Urinary bladder (tissue), 4 donors: Measurements from ENCODE around the gene KIR2DL3. TPM values are rescaled to one million over a fixed set of nuclear protein-coding genes. Genes with fewer than 3 reads are reported as not detected.
"Not testable (repeated sequence)": the region's sequence is repeated elsewhere in the genome, so short reads cannot be mapped to it uniquely, and the experiment has no call there.

Experiments used
- DNase-seq: peaks from one replicate; pipeline ENCODE4 v3.0.0-alpha.2; 2015; ENCODE audit errors: extremely low spot score
- H3K27ac ChIP-seq: one replicate; pipeline ENCODE4 v1.5.1; 2013; ENCODE audit warnings: low read depth, mild to moderate bottlenecking, moderate library complexity
- H3K36me3 ChIP-seq: one replicate; pipeline ENCODE4 v1.6.1; 2013; ENCODE audit warnings: mild to moderate bottlenecking, moderate library complexity; ENCODE audit not compliant: insufficient read depth
- H3K4me1 ChIP-seq: one replicate; pipeline ENCODE4 v1.6.1; 2013; ENCODE audit warnings: mild to moderate bottlenecking, moderate library complexity; ENCODE audit not compliant: insufficient read depth
- H3K4me3 ChIP-seq: one replicate; pipeline ENCODE4 v1.5.1; 2013; ENCODE audit warnings: low read depth, low read length
- WGBS: extraction: QIAGEN DNeasy Blood & Tissue Kit; methylation state at CpG from one replicate; pipeline ENCODE4 v1.1.7; 2013; 5-methylcytosine and 5-hydroxymethylcytosine counted together
- polyA plus RNA-seq: library from polyadenylated mRNA; stranded (reverse); fragments of 200-250 nt; gene quantifications from one replicate; pipeline ENCODE4 v1.2.3, GENCODE V29; 2013
- total RNA-seq: library from RNA; depleted of rRNA; stranded (reverse); fragments of >200 nt; gene quantifications from one replicate; pipeline ENCODE4 v1.2.3, GENCODE V29; 2014
- donor health status: healthy with polysubstance abuse.
- donor health status: healthy.

Gene KIR2DL3
- total and polyA plus RNA-seq, 2 donors = not detected

DNA sequence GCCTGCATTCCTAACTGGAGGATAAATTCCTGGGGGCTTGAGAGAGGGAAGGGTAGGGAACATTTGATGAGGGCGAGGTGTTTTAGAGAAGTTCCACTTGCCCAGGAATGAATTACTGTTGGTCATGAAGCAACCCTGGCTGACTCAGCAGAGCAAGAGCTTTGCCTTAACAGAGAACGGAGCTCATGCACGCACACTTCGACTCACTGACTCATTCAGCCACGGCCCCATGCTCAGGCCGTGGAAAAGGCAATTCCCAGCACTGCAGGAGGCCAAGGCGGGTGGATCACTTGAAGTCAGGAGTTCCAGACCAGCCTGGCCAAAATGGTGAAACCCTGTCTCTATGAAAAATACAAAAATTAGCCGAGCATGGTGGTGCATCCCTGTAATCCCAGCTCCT, 25.9 kb downstream of the KIR2DL3 start:
- 74% methylated on average over 8 of the region's 8 CpGs for WGBS
- not testable (repeated sequence) for H3K36me3 ChIP-seq, H3K4me1 ChIP-seq, H3K4me3 ChIP-seq, DNase-seq, H3K27ac ChIP-seq

- not testable (repeated sequence) for DNase-seq, H3K36me3 ChIP-seq, H3K27ac ChIP-seq, H3K4me3 ChIP-seq, H3K4me1 ChIP-seq
- 71% methylated on average over 4 of the region's 4 CpGs for WGBS
These were observed 28.2 kb downstream of the KIR2DL3 start for GRCh38 chr19:54766464-54766863.

GRCh38 chr19:54769646-54770045, 31.3 kb downstream of the KIR2DL3 start, which contains the start of gene KIR2DL1:
KIR2DL1 (plus strand) TSS chr19:54769793; CDS start chr19:54769851, 58 bp downstream.
- not testable (repeated sequence) for H3K4me3 ChIP-seq, H3K27ac ChIP-seq, H3K36me3 ChIP-seq, H3K4me1 ChIP-seq, DNase-seq
- WGBS = 92% methylated on average over 15 of the region's 15 CpGs

DNA sequence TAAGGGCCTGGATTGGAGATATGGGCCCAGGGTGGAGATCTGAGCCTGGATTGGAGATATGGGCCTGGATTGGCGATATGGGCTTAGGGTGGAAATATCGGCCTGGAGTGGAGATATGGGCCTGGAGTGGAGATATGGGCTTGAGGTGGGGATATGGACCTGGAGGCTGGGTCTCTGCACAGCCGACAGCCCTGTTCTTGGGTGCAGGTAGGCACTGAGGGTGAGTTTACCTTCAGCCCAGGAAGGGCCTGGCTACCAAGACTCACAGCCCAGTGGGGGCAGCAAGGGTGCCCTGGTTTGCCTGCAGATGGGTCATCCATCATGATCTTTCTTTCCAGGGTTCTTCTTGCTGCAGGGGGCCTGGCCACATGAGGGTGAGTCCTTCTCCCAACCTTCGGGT, 32.2 kb downstream of the KIR2DL3 start:
- WGBS = 78% methylated on average over 4 of the region's 4 CpGs
- H3K36me3 ChIP-seq, H3K27ac ChIP-seq, DNase-seq, H3K4me1 ChIP-seq, H3K4me3 ChIP-seq: not testable (repeated sequence)

DNA sequence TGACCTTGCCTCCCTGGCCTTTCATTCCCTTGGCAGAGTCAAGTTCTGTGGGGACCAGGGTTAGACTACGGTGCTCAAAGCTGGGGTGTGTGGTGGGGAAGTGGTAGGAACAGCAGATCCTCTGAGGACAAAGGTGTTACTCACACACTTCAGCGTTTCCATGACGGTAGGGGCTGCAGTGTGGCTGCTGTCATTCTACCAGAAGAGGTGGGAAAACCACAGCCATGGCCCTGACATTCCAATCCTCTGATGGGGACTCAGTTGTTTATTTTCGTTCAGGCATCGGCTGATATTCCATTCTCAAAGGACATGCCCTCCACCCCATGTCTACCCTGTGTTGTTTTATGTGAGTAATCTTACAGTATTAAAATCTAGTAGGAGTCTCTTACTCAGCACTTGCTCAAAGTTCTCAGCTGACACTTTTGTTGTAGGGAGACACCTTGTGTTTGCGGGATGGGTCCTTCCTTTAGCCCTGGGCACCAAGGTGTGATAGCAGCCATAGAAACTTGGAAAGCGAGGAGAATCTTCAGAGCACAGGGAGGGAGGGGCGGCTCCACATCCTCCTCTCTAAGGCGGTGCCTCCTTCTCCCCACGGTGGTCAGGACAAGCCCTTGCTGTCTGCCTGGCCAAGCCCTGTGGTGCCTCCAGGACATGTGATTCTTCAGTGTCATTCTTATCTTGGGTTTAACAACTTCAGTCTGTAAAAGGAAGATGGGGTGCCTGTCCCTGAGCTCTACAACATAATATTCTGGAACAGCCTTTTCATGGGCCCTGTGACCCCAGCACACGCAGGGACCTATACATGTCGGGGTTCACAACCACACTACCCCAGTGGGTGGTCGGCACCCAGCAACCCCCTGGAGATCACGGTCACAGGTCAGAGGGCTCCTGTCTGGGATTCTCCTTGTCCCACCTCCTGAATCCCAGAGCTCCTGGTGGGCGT, 33.0 kb downstream of the KIR2DL3 start:
- 60% methylated on average over 13 of the region's 15 CpGs for WGBS
- not testable (repeated sequence) for H3K4me3 ChIP-seq, H3K27ac ChIP-seq, DNase-seq, H3K36me3 ChIP-seq, H3K4me1 ChIP-seq

DNA sequence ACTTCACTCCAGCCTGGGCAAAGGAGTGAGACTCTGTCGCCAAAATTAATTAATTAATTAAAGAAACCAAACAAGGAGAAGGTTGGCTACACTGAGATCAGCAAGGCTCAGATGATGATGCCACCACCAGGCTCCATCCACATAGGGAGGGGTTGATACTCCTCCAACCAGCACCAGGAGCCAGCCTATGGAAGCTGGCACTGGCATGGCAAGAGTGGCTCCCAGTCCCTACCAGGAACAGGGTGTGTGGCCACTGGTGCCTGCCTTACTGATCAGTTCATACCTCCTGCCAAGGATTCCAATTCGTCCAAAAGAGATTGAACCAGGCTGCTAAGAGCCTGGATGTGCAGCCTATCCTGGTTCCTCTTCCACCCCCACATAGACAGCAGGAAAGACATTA, 34.4 kb downstream of the KIR2DL3 start:
- H3K36me3 ChIP-seq, DNase-seq, H3K27ac ChIP-seq, H3K4me3 ChIP-seq, H3K4me1 ChIP-seq: not testable (repeated sequence)
- WGBS = 44% methylated on average over 2 of the region's 2 CpGs

DNA sequence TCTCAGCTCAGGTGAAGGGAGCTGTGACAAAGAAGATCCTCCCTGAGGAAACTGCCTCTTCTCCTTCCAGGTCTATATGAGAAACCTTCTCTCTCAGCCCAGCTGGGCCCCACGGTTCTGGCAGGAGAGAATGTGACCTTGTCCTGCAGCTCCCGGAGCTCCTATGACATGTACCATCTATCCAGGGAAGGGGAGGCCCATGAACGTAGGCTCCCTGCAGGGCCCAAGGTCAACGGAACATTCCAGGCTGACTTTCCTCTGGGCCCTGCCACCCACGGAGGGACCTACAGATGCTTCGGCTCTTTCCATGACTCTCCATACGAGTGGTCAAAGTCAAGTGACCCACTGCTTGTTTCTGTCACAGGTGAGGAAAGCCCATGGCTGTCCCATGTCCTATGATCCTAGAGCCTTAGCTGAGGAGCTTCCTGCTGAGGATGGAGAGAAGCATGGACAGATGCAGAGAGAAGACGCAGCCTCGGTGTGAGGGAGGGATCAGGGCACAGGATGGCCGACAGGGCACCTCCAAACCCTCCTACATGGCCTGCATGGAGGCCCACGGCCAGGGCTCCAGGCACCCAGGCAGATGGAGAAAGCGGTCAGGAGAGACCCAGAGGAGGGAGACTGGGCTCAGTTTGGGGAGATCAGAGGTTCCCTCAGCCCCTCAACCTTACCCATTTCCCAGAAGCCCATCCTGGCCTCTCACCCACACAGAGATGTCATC, 36.9 kb downstream of the KIR2DL3 start:
- H3K4me3 ChIP-seq, H3K4me1 ChIP-seq, DNase-seq, H3K36me3 ChIP-seq, H3K27ac ChIP-seq: not testable (repeated sequence)
- 74% methylated on average over 12 of the region's 12 CpGs for WGBS

DNA sequence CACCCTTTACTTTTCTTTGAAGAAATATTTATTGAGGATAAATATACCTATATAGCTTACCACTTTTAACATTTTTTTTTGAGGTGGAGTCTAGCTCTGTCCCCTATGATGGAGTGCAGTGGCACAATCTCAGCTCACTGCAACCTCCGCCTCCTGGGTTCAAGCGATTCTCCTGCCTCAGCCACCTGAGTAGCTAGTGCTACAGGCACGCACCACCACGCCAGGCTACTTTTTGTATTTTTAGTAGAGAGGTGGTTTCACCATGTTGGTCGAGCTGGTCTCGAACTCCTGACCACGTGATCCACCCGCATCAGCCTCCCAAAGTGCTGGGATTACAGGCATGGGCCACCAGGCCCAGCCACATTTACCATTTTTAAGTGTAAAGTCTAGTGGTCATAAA, 37.5 kb downstream of the KIR2DL3 start:
- 65% methylated on average over 8 of the region's 8 CpGs for WGBS
- H3K27ac ChIP-seq, H3K36me3 ChIP-seq, H3K4me1 ChIP-seq, H3K4me3 ChIP-seq, DNase-seq: not testable (repeated sequence)

- 57% methylated on average over 4 of the region's 4 CpGs for WGBS
- H3K36me3 ChIP-seq, H3K27ac ChIP-seq, H3K4me3 ChIP-seq, DNase-seq, H3K4me1 ChIP-seq: not testable (repeated sequence)
These were observed 39.5 kb downstream of the KIR2DL3 start for GRCh38 chr19:54777851-54778250.

DNA sequence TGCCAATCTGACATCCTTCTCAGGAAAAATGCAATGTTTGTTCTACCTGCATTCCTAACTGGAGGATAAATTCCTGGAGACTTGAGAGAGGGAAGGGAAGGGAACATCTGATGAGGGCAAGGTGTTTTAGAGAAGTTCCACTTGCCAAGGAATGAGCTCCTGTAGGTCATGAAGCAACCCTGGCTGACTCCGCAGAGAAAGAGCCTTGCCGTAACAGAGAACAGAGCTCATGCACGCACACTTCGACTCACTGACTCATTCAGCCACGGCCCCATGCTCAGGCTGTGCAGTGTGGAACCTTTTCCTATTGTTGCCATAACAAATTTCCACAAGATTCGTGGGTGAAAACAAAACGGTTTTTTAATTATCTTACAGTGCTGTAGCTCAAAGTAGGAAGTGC, 40.6 kb downstream of the KIR2DL3 start:
- 65% methylated on average over 7 of the region's 7 CpGs for WGBS
- H3K4me3 ChIP-seq = not testable (repeated sequence)

DNA sequence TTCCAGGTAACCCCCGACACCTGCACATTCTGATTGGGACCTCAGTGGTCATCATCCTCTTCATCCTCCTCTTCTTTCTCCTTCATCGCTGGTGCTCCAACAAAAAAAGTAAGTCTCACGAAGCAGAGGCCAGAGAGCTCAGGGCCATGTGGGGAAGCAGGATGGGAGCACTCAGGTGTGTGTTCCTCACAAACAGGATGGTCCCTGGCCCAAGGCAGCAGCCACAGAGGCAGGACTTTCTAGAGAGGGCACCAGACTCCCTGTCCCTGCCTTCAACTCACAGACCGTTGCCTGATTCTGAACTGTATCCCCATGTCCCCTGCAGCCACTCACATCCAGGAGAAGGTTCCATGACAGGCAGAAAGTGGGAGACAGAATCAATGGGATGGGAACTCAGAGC, 44.6 kb downstream of the KIR2DL3 start:
- WGBS = 73% methylated on average over 4 of the region's 4 CpGs
- H3K27ac ChIP-seq, H3K4me1 ChIP-seq: not testable (repeated sequence)

More for the DNA sequence above, 40.6 kb downstream of the KIR2DL3 start:
- not testable (repeated sequence) for H3K27ac ChIP-seq, H3K4me1 ChIP-seq, H3K36me3 ChIP-seq, DNase-seq

GRCh38 chr19:54786091-54786723, 47.9 kb downstream of the KIR2DL3 start:
- H3K4me1 ChIP-seq, H3K4me3 ChIP-seq, DNase-seq, H3K36me3 ChIP-seq, H3K27ac ChIP-seq: not testable (repeated sequence)
- WGBS = 84% methylated on average over 24 of the region's 24 CpGs

More for the DNA sequence above, 44.6 kb downstream of the KIR2DL3 start:
- not testable (repeated sequence) for DNase-seq, H3K36me3 ChIP-seq, H3K4me3 ChIP-seq

DNA sequence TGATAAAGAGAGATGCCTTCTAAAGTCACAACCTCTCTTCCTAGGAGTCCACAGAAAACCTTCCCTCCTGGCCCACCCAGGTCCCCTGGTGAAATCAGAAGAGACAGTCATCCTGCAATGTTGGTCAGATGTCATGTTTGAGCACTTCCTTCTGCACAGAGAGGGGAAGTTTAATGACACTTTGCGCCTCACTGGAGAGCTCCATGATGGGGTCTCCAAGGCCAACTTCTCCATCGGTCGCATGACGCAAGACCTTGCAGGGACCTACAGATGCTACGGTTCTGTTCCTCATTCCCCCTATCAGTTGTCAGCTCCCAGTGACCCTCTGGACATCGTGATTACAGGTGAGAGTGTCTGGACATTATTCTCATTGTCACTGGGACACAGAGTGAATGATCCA, 49.8 kb downstream of the KIR2DL3 start:
- not testable (repeated sequence) for H3K36me3 ChIP-seq, H3K27ac ChIP-seq, H3K4me1 ChIP-seq, H3K4me3 ChIP-seq, DNase-seq
- WGBS = 74% methylated on average over 6 of the region's 6 CpGs
